Cardiac fibroblast (primary cell): Measurements from ENCODE around the gene NOX3.
"Not testable (repeated sequence)": the region's sequence is repeated elsewhere in the genome, so short reads cannot be mapped to it uniquely, and the experiment has no call there.

Experiments
- DNase-seq, 2 donors: peaks; one replicate each; pipeline versions ENCODE4 v3.0.0 to v3.0.0-alpha.2; 2010; ENCODE audit warnings: low read depth in 2 of 2
- H3K4me3 ChIP-seq, 2 donors: replicated peaks in 1 of 2; 1 replicate in 1 of 2; 2 replicates in 1 of 2; pipeline ENCODE4 v1.5.1; 2011; ENCODE audit warnings: low read depth in 2 of 2, low read length in 2 of 2, mild to moderate bottlenecking in 2 of 2, moderate library complexity in 1 of 2
- TF ChIP-seq, protein P1 (sequence below): IDR thresholded peaks from one replicate; pipeline ENCODE4 v1.5.1; 2011; ENCODE audit warnings: low read depth, mild to moderate bottlenecking, low read length, inconsistent platforms

The NOX3 gene

DNA sequence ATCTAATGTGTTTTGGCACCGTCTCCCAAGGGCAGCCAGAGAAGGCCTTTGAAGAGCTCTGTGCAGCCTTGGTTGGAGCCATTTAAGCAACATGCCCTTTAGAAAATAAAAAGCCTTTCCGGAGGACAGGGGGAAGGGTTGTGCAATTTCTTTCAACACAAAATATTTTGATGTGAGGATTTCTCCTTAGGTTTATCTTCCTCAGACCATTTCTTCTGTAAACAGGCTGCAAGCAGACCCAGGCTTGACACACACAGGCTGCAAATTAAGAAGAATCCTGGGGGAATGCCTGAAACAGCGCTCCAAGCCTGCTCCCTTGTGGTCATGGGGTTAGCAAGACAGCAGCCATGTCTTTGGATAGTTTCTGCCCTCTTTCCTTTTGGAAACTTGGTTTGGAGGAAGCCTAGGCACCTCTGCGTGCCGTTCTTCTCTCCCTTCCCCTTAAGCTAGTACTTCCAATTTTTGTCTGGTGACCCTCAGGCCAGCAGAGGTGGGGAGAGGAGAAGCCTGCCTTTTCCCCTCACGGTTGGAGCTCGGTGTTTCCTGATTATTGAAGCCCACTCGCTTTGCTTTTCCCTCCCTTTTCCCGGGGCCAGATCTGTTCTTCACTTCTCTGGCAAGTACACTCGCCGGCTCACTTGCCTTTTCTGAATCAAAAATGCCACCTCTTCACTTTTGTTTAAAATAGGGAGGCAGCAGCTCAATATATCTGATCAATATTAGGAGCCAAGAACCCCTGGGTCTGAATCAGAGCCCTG is 39.6 kb upstream of the NOX3 start:
- H3K4me3 ChIP-seq: no peak overlapping the region
- peak; percentile 92 to 96 for DNase-seq
- TF ChIP-seq, protein P1, sequence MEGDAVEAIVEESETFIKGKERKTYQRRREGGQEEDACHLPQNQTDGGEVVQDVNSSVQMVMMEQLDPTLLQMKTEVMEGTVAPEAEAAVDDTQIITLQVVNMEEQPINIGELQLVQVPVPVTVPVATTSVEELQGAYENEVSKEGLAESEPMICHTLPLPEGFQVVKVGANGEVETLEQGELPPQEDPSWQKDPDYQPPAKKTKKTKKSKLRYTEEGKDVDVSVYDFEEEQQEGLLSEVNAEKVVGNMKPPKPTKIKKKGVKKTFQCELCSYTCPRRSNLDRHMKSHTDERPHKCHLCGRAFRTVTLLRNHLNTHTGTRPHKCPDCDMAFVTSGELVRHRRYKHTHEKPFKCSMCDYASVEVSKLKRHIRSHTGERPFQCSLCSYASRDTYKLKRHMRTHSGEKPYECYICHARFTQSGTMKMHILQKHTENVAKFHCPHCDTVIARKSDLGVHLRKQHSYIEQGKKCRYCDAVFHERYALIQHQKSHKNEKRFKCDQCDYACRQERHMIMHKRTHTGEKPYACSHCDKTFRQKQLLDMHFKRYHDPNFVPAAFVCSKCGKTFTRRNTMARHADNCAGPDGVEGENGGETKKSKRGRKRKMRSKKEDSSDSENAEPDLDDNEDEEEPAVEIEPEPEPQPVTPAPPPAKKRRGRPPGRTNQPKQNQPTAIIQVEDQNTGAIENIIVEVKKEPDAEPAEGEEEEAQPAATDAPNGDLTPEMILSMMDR: peak; percentile 63

DNA sequence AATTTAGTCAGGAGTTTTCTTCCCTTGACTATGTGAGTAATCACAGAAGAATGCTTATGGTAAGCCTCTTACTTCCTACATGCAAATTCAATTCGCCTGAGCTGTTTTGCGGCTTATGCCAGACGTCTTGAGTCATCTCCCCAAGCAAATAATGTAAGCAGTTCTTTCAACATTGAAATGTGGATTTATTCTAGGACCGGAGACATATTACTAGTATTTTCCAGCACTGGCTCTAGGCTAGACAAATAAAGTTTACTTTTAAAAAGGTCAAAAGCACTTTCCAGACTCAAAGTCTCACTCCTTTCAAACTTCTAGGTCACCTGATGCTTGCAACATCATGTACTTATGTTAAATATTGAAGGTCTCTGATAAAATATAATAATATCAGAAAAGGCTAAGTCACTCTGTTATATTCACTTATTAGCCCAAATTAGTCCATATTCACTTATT is 38.1 kb upstream of the NOX3 start:
- DNase-seq: peak; percentile 99 to 100
- H3K4me3 ChIP-seq: no peak overlapping the region
- TF ChIP-seq, protein P1: no peak

DNA sequence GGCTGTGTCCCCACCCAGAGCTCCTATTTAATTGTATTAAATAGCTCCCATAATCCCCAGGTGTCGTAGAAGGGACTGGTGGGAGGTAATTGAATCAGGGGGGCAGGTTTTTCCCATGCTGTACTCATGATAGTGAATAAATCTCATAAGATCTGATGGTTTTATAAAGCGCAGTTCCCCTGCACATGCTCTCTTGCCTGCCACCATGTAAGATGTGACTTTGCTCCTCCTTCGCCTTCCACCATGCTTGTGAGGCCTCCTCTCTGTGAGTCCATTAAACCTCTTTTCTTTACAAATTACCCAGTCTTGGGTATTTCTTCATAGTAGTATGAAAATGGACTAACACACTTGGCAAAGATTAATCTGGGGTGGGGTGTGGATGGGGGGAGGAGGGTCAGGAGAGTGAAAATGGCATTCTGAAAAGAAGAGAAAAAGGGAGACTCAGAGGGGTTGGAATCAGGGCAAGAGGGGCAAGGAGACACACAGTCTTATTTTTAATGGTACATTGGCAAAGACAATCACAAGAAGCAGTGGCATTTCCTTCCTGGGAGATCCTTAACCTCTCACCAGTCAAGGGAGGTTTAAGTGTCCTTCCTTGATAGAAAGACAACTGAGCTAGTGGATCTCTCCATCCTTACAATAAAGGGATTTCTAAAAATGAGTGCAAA is 37.5 kb upstream of the NOX3 start:
- H3K4me3 ChIP-seq: no peak overlapping the region
- TF ChIP-seq, protein P1: no peak
- DNase-seq: no peak

DNA sequence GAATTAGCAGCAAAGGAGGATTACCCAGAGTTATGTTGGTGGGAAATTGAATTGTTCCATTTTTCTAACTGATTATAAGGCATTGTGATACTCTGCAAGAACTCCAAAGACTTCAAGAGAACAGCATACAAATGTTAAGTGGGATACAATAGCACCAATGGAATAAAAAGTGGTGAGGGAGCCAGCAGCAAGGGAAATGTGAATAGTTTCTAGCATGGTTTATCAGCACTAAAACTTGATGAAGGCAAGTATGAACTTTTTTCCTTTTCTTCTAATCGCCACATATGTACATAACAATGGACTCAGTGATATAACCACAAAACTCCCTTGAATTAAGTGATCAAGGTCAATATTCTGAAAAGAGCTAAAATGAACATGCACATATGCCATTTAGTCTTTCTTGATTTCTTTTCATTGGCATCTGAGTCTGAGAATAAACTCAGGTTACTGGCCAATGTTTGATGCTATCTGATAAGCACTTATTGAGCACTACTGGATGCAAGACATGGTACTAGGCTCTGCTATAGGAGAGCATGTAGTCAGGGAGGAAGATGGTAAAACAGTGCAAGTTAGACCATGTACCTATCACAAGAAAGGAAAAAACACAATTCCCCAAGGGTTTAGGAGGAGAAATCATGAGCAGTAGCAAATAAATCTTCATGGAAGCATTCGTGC is 36.6 kb upstream of the NOX3 start:
- no peak overlapping the region for H3K4me3 ChIP-seq
- TF ChIP-seq, protein P1: no peak
- no peak for DNase-seq

DNA sequence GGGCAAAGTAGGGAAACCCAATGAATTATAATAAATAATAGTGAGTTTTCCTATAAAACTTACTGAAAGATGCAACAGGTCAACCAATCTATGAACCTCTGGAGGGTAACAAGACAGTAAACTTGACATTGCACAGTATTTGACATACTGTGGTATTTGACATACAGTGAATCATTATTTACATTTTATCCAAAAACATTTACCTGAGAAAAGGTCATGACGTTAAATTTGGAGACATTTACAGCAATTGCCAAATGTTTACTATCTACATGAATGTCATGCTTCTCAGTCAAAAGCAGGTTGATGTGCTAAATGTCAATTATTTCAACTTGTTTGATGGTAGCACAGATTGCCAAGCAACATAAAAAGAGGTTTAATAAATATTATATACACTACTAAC is 35.8 kb upstream of the NOX3 start:
- TF ChIP-seq, protein P1: no peak
- no peak for DNase-seq
- H3K4me3 ChIP-seq: no peak overlapping the region

DNA sequence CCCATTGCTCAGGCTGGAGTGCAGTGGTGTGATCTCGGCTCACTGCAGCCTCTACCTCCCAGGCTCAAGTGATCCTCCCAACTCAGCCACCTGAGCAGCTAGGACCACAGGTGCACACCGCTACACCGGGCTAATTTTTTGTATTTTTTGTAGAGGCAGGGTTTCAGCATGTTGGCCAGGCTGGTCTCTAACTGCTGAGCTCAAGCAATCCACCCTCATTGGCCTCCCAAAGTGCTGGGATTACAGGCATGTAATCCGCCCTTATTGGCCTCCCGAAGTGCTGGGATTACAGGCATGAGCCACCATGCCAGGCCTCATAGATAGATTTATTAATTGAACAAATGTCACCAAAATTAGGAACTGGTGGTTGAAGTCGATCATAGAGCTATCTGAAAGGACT is 32.6 kb upstream of the NOX3 start:
- not testable (repeated sequence) for DNase-seq, H3K4me3 ChIP-seq
